Activated CD8-positive, alpha-beta memory T cell treated with anti-CD3 and anti-CD28 coated beads for 1 hour (primary cell): Measurements from ENCODE around the gene PEX14.

Source experiments
- DNase-seq, 2 donors: peaks; one replicate each; pipeline ENCODE4 v3.0.0-alpha.2; 2020; ENCODE audit warnings: low read depth in 1 of 2; ENCODE audit errors: extremely low read depth in 1 of 2

The PEX14 gene

DNA sequence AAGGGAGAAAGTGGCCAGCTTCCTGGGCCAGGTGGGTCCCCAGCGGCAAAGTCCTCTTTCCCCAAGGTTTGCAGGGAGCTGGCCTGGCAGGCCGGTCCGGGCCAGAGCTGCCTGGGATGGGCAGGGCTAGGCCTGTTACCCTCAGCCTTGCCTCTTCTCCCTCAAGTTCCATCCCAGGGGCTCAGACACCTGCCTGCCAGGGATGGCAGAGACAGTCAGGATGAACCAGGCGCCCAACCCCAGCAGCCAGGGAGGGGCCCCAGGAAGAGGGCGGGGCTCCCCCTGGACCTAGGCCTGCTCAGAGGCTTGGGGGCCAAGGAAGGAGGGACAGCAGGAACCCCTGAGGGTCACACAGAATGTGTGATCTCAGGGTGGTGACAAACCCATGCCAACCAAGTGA lies 201.1 kb downstream of the PEX14 start:
- no peak for DNase-seq

DNA sequence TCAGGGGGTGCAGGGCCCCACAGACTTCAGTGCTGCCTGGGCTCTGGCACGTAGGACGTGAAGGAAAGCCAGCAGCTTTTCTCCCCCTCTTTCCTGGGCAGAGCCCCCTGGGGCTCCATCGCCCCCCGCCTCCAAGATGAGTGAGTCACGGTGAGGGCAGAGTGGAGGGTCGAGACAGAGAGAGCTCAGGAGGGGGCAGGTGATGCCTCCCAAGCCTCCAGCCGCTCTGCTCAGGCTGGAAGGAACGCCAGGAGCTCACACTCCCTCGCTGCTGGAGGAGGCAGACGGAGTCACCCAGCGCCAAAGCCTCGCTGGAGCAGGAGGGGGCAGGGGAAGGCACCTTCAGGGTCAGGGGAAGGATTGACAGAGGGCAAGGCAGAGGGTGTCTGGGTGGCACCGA lies 202.2 kb downstream of the PEX14 start:
- no peak for DNase-seq

DNA sequence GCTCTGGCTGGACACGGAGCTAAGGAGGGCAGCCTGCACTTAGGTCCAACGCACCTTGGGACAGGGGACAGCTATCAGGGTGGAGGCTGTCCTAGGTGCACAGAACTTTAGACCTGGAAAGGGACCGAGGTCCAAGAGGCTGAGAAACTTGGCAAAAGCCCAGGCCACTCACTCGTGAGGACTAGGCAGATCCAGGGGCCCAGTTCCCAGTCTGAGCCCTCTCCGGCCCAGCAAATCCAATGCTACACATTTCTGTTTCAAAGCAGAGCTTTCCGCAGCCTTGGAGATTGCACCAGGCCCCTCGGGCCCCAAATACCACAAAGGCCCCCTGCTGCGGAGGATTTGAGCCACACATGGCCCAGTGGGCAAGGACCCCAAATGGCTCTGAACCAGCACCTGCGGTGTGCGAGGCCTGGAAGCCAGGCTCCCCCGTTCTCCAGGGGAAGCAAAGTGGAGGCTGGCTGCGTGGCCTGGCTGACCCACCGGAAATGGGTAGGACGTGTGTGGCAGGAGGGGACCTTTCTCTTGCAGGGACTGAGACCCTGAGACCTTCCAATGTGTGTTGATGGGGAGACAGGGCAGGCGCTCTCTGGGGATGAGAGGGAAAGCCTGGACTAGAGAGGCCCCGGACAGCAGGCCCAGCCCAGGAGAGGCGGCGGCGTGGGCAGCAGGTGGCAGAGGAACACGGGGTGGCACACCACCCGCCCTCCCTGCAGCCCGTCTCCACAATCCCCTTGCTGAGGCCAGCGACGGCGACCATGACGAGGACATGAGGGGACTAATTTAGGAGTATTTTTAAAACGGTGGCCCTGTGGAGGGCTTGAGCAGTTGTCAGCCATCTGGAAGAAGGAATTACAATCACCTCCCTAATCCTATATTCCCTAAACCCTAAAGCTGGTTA lies 203.0 kb downstream of the PEX14 start:
- DNase-seq, result no peak

DNA sequence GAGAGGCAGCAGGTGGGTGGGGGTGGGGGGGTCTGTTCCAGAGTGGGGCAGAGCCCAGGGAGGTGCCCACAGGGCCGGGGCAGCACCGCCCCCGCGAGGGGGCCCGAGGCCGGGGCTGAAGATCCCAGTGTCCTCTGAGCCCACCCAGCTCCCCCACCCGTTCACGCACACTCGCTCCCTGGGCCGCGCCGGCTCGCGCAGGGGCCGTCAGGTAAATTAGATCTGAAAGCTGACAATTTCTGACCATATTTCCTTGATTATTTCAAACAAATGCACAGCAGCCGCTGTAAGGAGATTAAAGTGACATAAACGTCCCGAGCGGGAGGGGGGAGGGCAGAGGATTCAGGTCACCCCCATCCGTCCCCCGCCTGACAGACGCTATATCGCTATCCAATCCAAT lies 203.7 kb downstream of the PEX14 start:
- DNase-seq, result no peak

DNA sequence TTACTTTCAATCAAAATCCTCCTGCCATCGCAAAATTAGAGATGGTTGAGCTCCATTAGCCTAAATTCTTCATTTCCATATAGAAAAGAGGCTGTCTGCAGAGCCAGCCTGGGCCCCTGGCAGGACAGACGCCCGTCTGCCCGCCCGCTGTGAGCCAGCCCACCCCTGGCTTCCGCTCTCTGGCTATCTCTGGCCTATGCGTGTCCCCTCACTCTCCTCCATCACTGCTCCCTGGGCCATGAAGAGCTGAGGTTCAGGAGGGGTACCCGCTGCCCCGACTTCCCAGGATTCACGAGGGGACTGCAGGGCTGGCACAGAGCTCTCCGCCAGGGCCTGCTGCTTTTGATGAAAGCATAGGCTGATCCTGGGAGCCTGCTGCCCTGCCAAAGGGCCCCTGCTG lies 204.1 kb downstream of the PEX14 start:
- no peak for DNase-seq

DNA sequence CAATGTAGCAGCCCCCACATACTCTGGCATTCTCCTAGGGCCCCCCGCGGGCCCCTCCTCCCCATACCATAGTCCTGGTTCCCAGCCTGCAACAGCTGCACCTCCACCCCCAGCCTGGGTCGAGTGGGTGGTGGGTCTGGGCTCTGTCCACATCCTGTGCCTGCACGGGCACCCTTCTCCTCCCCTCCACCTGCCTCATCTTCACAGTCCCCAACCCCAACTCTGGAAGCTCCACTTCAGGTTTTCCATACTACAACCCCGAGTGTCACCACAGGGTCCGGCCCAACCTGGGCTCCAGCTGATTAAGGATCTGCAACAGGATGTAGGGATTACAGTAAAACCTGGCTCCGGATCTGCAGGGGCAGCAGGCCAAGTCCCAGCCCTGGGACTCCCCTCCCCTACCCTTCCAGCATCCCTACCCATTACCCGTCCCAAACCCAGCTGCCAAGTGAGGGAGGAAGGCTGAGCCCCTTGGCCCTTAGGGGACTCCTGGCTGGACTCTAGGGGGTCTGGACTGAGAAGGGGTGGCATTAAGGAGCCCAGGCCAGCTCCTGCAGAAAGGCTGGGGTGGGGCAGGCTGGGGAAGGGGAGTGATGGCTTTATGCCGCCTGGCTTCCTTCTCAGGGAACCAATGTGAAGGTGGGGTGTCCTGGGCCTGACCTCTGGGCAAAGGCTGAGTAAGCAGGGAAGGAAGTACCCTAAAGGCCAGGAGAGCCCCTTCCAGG lies 204.9 kb downstream of the PEX14 start:
- no peak for DNase-seq
